Activated naive CD4-positive, alpha-beta T cell treated with anti-CD3 and anti-CD28 coated beads, Interleukin-2, amount 50 U/mL, for 24 hours (primary cell): ENCODE data around the gene PPP2CA.

Experiments used
- H3K27ac Mint-ChIP-seq: one replicate; pipeline ENCODE4 v1.8.0; 2021; ENCODE audit warnings: mild to moderate bottlenecking, mixed read lengths
- H3K27me3 Mint-ChIP-seq: one replicate; pipeline ENCODE4 v1.8.0; 2021; ENCODE audit warnings: mixed read lengths
- H3K36me3 Mint-ChIP-seq: one replicate; pipeline ENCODE4 v1.8.0; 2021; ENCODE audit warnings: mixed read lengths
- H3K4me1 Mint-ChIP-seq: one replicate; pipeline ENCODE4 v1.8.0; 2021; ENCODE audit warnings: mixed read lengths
- H3K4me3 Mint-ChIP-seq: one replicate; pipeline ENCODE4 v1.8.0; 2021; ENCODE audit warnings: mild to moderate bottlenecking, mixed read lengths
- H3K9me3 Mint-ChIP-seq: one replicate; pipeline ENCODE4 v1.8.0; 2021; ENCODE audit warnings: mixed read lengths

PPP2CA gene

GRCh38 chr5:134249469-134250379, 23.9 kb upstream of the PPP2CA start:
- Mint-ChIP-seq H3K4me3 (no peak overlapping the region), H3K27me3 (peaks cover 2% of the 10 kb centered on the region), H3K36me3 (no peaks in the 10 kb centered on the region), H3K4me1 (no peaks in the 10 kb centered on the region), H3K9me3 (no peaks in the 10 kb centered on the region), H3K27ac (no peak overlapping the region)

GRCh38 chr5:134248256-134248655, 22.4 kb upstream of the PPP2CA start:
- Mint-ChIP-seq H3K36me3 (no peaks in the 10 kb centered on the region), H3K4me3 (no peak overlapping the region), H3K27ac (no peak overlapping the region), H3K9me3 (no peaks in the 10 kb centered on the region), H3K4me1 (no peaks in the 10 kb centered on the region), H3K27me3 (peaks cover 2% of the 10 kb centered on the region)

GRCh38 chr5:134247428-134248224, 21.8 kb upstream of the PPP2CA start:
- Mint-ChIP-seq H3K36me3 (no peaks in the 10 kb centered on the region), H3K4me3 (no peak overlapping the region), H3K4me1 (no peaks in the 10 kb centered on the region), H3K9me3 (no peaks in the 10 kb centered on the region), H3K27ac (no peak overlapping the region), H3K27me3 (peaks cover 2% of the 10 kb centered on the region)

GRCh38 chr5:134246771-134247427, 21.0 kb upstream of the PPP2CA start:
- no peak overlapping the region for H3K4me3 Mint-ChIP-seq
- peaks cover 2% of the 10 kb centered on the region for H3K27me3 Mint-ChIP-seq
- H3K4me1 Mint-ChIP-seq = no peaks in the 10 kb centered on the region
- H3K9me3 Mint-ChIP-seq = no peaks in the 10 kb centered on the region
- no peak overlapping the region for H3K27ac Mint-ChIP-seq
- H3K36me3 Mint-ChIP-seq = no peaks in the 10 kb centered on the region

GRCh38 chr5:134245692-134246091, 19.8 kb upstream of the PPP2CA start:
- no peak overlapping the region for H3K27ac Mint-ChIP-seq
- no peak overlapping the region for H3K4me3 Mint-ChIP-seq
- no peaks in the 10 kb centered on the region for H3K9me3 Mint-ChIP-seq
- H3K4me1 Mint-ChIP-seq = no peaks in the 10 kb centered on the region
- H3K27me3 Mint-ChIP-seq = no peaks in the 10 kb centered on the region
- no peaks in the 10 kb centered on the region for H3K36me3 Mint-ChIP-seq

- no peak overlapping the region for H3K4me3 Mint-ChIP-seq
- no peaks in the 10 kb centered on the region for H3K4me1 Mint-ChIP-seq
- no peaks in the 10 kb centered on the region for H3K9me3 Mint-ChIP-seq
- no peaks in the 10 kb centered on the region for H3K27me3 Mint-ChIP-seq
- no peak overlapping the region for H3K27ac Mint-ChIP-seq
- H3K36me3 Mint-ChIP-seq = no peaks in the 10 kb centered on the region
Measured at GRCh38 chr5:134245101-134245604, 19.3 kb upstream of the PPP2CA start.

GRCh38 chr5:134242146-134242545, 16.3 kb upstream of the PPP2CA start:
- H3K4me3 Mint-ChIP-seq = no peak overlapping the region
- no peak overlapping the region for H3K27ac Mint-ChIP-seq
- no peaks in the 10 kb centered on the region for H3K9me3 Mint-ChIP-seq
- no peaks in the 10 kb centered on the region for H3K27me3 Mint-ChIP-seq
- no peaks in the 10 kb centered on the region for H3K4me1 Mint-ChIP-seq
- no peaks in the 10 kb centered on the region for H3K36me3 Mint-ChIP-seq

GRCh38 chr5:134240421-134240962, 14.6 kb upstream of the PPP2CA start:
- H3K9me3 Mint-ChIP-seq = no peaks in the 10 kb centered on the region
- no peak overlapping the region for H3K4me3 Mint-ChIP-seq
- H3K4me1 Mint-ChIP-seq = no peaks in the 10 kb centered on the region
- H3K36me3 Mint-ChIP-seq = no peaks in the 10 kb centered on the region
- no peaks in the 10 kb centered on the region for H3K27me3 Mint-ChIP-seq
- H3K27ac Mint-ChIP-seq = no peak overlapping the region

GRCh38 chr5:134236820-134237219, 10.9 kb upstream of the PPP2CA start:
- H3K4me1 Mint-ChIP-seq = no peaks in the 10 kb centered on the region
- H3K27ac Mint-ChIP-seq = no peak overlapping the region
- no peaks in the 10 kb centered on the region for H3K9me3 Mint-ChIP-seq
- no peaks in the 10 kb centered on the region for H3K36me3 Mint-ChIP-seq
- no peak overlapping the region for H3K4me3 Mint-ChIP-seq
- no peaks in the 10 kb centered on the region for H3K27me3 Mint-ChIP-seq

GRCh38 chr5:134236318-134236717, 10.4 kb upstream of the PPP2CA start:
- Mint-ChIP-seq H3K4me1 (no peaks in the 10 kb centered on the region), H3K9me3 (no peaks in the 10 kb centered on the region), H3K27me3 (no peaks in the 10 kb centered on the region), H3K4me3 (no peak overlapping the region), H3K36me3 (no peaks in the 10 kb centered on the region), H3K27ac (no peak overlapping the region)

GRCh38 chr5:134228624-134229023, 2.8 kb upstream of the PPP2CA start:
- peaks cover 18% of the 10 kb centered on the region for H3K4me1 Mint-ChIP-seq
- no peak overlapping the region for H3K27ac Mint-ChIP-seq
- H3K9me3 Mint-ChIP-seq = no peaks in the 10 kb centered on the region
- no peak overlapping the region for H3K4me3 Mint-ChIP-seq
- peaks cover 12% of the 10 kb centered on the region for H3K36me3 Mint-ChIP-seq
- no peaks in the 10 kb centered on the region for H3K27me3 Mint-ChIP-seq

- H3K9me3 Mint-ChIP-seq = no peaks in the 10 kb centered on the region
- H3K36me3 Mint-ChIP-seq = peaks cover 15% of the 10 kb centered on the region
- no peaks in the 10 kb centered on the region for H3K27me3 Mint-ChIP-seq
- H3K27ac Mint-ChIP-seq = peak overlapping the region; percentile 79
- H3K4me1 Mint-ChIP-seq = peaks cover 24% of the 10 kb centered on the region
- peak overlapping the region; percentile 88 for H3K4me3 Mint-ChIP-seq
Measured at GRCh38 chr5:134227776-134228175, 1.9 kb upstream of the PPP2CA start.

GRCh38 chr5:134227259-134227658, 1.4 kb upstream of the PPP2CA start:
- no peaks in the 10 kb centered on the region for H3K27me3 Mint-ChIP-seq
- no peaks in the 10 kb centered on the region for H3K9me3 Mint-ChIP-seq
- peak overlapping the region; percentile 88 for H3K4me3 Mint-ChIP-seq
- H3K27ac Mint-ChIP-seq = peak overlapping the region; percentile 79
- peaks cover 15% of the 10 kb centered on the region for H3K36me3 Mint-ChIP-seq
- H3K4me1 Mint-ChIP-seq = peaks cover 29% of the 10 kb centered on the region

GRCh38 chr5:134226441-134227192, 744 bp upstream of the PPP2CA start:
- peaks cover 36% of the 10 kb centered on the region for H3K4me1 Mint-ChIP-seq
- no peaks in the 10 kb centered on the region for H3K27me3 Mint-ChIP-seq
- H3K27ac Mint-ChIP-seq = peak overlapping the region; percentile 99
- H3K9me3 Mint-ChIP-seq = no peaks in the 10 kb centered on the region
- peak overlapping the region; percentile 88 for H3K4me3 Mint-ChIP-seq
- H3K36me3 Mint-ChIP-seq = peaks cover 18% of the 10 kb centered on the region
